ENCODE results near the gene SLC22A16.

DNA sequence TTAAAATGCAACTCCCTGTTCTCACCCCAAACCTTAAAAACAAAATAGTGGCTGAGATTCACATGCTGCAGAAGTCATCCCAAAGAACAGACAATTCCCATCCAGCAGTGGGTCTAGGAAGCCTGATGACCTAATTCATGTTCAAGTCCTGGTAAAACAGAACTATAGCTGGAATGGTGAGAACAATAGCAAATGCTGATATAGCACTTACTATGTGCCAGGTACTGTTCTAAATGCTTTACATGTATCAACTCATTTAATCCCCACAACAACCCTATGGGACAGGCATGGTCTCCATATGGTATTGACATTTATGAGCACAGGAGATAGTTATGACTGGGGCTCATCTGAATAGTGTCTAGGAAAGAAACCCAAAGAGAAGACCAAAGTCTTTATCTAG, 66.6 kb downstream of the SLC22A16 start:
- TF ChIP-seq CTCF (IDR thresholded peaks at IDR 0.05 in 2 of 3, conservative IDR thresholded peaks at IDR 0.05 in 1 of 3; ENCODE audit: borderline replicate concordance in 1 of 3, insufficient read depth in 1 of 3, low read depth in 2 of 3, low read length in 2 of 3): no peak
- TF ChIP-seq POLR2A (IDR thresholded peaks at IDR 0.05; ENCODE audit: borderline replicate concordance, extremely low read depth, insufficient read depth, insufficient read length): no peak
- TF ChIP-seq, protein P1, sequence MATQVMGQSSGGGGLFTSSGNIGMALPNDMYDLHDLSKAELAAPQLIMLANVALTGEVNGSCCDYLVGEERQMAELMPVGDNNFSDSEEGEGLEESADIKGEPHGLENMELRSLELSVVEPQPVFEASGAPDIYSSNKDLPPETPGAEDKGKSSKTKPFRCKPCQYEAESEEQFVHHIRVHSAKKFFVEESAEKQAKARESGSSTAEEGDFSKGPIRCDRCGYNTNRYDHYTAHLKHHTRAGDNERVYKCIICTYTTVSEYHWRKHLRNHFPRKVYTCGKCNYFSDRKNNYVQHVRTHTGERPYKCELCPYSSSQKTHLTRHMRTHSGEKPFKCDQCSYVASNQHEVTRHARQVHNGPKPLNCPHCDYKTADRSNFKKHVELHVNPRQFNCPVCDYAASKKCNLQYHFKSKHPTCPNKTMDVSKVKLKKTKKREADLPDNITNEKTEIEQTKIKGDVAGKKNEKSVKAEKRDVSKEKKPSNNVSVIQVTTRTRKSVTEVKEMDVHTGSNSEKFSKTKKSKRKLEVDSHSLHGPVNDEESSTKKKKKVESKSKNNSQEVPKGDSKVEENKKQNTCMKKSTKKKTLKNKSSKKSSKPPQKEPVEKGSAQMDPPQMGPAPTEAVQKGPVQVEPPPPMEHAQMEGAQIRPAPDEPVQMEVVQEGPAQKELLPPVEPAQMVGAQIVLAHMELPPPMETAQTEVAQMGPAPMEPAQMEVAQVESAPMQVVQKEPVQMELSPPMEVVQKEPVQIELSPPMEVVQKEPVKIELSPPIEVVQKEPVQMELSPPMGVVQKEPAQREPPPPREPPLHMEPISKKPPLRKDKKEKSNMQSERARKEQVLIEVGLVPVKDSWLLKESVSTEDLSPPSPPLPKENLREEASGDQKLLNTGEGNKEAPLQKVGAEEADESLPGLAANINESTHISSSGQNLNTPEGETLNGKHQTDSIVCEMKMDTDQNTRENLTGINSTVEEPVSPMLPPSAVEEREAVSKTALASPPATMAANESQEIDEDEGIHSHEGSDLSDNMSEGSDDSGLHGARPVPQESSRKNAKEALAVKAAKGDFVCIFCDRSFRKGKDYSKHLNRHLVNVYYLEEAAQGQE (IDR thresholded peaks at IDR 0.05; ENCODE audit: low read depth): no peak

All from HCT116 (cell line).